Neural progenitor cell (in vitro differentiated cells): ENCODE results near the gene HIPK2. TPM values are rescaled to one million over a fixed set of nuclear protein-coding genes. Genes with fewer than 3 reads are reported as not detected.

ENCODE experiments used
- DNase-seq: peaks from one replicate; pipeline ENCODE4 v3.0.0-alpha.2; 2016; ENCODE audit warnings: low spot score
- H2AFZ ChIP-seq: fragments of 200-600 bp; sonication (generic); replicated peaks from 2 replicates; pipeline ENCODE4 v1.6.1; 2016; ENCODE audit warnings: antibody characterized with exemption
- H3F3A ChIP-seq: fragments of 200-600 bp; sonication (generic); 2 replicates; pipeline ENCODE4 v1.6.1; 2016; ENCODE audit warnings: antibody characterized with exemption, low read depth
- H3K27ac ChIP-seq: fragments of 200-600 bp; sonication (generic); 2 replicates; pipeline ENCODE4 v1.5.1; 2016; ENCODE audit warnings: mild to moderate bottlenecking
- H3K27me3 ChIP-seq: fragments of 200-600 bp; sonication (generic); 2 replicates; pipeline ENCODE4 v1.6.1; 2016; ENCODE audit warnings: mild to moderate bottlenecking, moderate library complexity
- H3K36me3 ChIP-seq: fragments of 200-600 bp; sonication (generic); 2 replicates; pipeline ENCODE4 v1.5.1; 2016
- H3K4me1 ChIP-seq: fragments of 200-600 bp; sonication (generic); 2 replicates; pipeline ENCODE4 v1.6.1; 2016; ENCODE audit warnings: mixed run types
- H3K4me2 ChIP-seq: fragments of 200-600 bp; sonication (generic); 2 replicates; pipeline ENCODE4 v1.6.1; 2016
- H3K4me3 ChIP-seq: fragments of 200-600 bp; sonication (generic); 2 replicates; pipeline ENCODE4 v1.5.1; 2016
- H3K79me2 ChIP-seq: fragments of 200-600 bp; sonication (generic); 2 replicates; pipeline ENCODE4 v1.6.1; 2016; ENCODE audit warnings: low read depth
- H3K9ac ChIP-seq: fragments of 200-600 bp; sonication (generic); 2 replicates; pipeline ENCODE4 v1.6.1; 2016
- H3K9me3 ChIP-seq: fragments of 200-600 bp; sonication (generic); 2 replicates; pipeline ENCODE4 v1.5.1; 2016; ENCODE audit warnings: low read depth
- H4K20me1 ChIP-seq: fragments of 200-600 bp; sonication (generic); 2 replicates; pipeline ENCODE4 v1.6.1; 2016; ENCODE audit warnings: low read depth
- H3K27ac Mint-ChIP-seq: 3 replicates; pipeline ENCODE4 v1.8.0; 2021; ENCODE audit warnings: mixed read lengths
- H3K27me3 Mint-ChIP-seq: 2 replicates; pipeline ENCODE4 v1.8.0; 2022; ENCODE audit warnings: low read depth, mild to moderate bottlenecking, inconsistent platforms, moderate library complexity, mixed read lengths; ENCODE audit not compliant: insufficient read depth
- H3K36me3 Mint-ChIP-seq: 3 replicates; pipeline ENCODE4 v1.8.0; 2021; ENCODE audit warnings: mixed read lengths
- H3K4me1 Mint-ChIP-seq: 3 replicates; pipeline ENCODE4 v1.8.0; 2021; ENCODE audit warnings: mixed read lengths
- H3K4me3 Mint-ChIP-seq: 3 replicates; pipeline ENCODE4 v1.8.0; 2021; ENCODE audit warnings: mild to moderate bottlenecking, moderate library complexity, mixed read lengths
- H3K9me3 Mint-ChIP-seq: 3 replicates; pipeline ENCODE4 v1.8.0; 2020; ENCODE audit warnings: mixed read lengths
- EZH2 ChIP-seq: fragments of 200-600 bp; sonication (generic); IDR thresholded peaks from 2 replicates; pipeline ENCODE4 v1.6.1; 2017; ENCODE audit warnings: antibody characterized with exemption, mild to moderate bottlenecking, moderate library complexity
- EZH2phosphoT487 ChIP-seq: fragments of 200-600 bp; sonication (generic); IDR thresholded peaks from 2 replicates; pipeline ENCODE4 v1.6.1; 2017; ENCODE audit warnings: antibody characterized with exemption
- total RNA-seq: library from RNA; depleted of rRNA; stranded (reverse); fragments of >200 nt; gene quantifications from 2 replicates; pipeline ENCODE4 v1.2.3, GENCODE V29; 2015; ENCODE audit warnings: low replicate concordance
- TF ChIP-seq, protein P1 (sequence below): fragments of 200-600 bp; sonication (generic); IDR thresholded peaks from 2 replicates; pipeline ENCODE4 v1.5.1; 2017; ENCODE audit warnings: antibody characterized with exemption, mild to moderate bottlenecking

Gene HIPK2
- total RNA-seq, 1 donor from 2014 or later: 12.8 TPM

DNA sequence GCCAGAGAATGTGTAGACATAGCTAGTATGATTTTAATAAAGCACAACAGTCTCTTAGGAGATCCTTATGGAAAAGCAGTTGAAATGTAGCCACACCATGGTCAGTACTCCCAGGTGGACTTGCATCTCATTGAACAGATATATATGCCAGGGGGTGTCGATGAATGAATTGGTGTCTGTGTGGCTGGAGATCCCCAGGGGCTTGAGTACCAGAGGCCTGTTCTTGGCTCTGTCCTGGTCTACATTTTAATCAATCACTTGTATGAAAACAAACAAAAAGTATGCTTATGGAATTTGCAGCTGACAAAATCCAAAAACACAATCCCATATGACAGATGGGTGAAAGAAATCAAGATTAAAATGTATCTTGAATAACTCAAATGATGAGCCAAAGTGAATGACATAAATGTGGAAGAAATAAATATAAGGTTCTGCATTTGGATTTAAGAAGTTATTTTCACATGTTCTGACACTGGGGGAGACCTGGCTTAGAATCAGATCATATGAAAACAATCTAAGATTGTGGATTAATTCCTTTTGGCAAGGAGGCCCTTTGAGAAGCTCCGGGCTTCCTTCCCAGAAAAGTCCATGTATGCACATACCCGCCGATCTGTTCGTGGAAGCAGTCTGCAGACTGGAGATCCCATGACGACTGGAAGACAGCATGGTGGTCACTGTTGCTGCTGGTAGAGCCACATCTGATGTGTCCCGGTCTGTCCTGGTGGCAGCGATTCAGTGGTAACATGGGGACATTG is 238.7 kb downstream of the HIPK2 start:
- Mint-ChIP-seq H3K36me3 (no peaks in the 10 kb centered on the region), H3K27ac (no peak overlapping the region)
- TF ChIP-seq, protein P1, sequence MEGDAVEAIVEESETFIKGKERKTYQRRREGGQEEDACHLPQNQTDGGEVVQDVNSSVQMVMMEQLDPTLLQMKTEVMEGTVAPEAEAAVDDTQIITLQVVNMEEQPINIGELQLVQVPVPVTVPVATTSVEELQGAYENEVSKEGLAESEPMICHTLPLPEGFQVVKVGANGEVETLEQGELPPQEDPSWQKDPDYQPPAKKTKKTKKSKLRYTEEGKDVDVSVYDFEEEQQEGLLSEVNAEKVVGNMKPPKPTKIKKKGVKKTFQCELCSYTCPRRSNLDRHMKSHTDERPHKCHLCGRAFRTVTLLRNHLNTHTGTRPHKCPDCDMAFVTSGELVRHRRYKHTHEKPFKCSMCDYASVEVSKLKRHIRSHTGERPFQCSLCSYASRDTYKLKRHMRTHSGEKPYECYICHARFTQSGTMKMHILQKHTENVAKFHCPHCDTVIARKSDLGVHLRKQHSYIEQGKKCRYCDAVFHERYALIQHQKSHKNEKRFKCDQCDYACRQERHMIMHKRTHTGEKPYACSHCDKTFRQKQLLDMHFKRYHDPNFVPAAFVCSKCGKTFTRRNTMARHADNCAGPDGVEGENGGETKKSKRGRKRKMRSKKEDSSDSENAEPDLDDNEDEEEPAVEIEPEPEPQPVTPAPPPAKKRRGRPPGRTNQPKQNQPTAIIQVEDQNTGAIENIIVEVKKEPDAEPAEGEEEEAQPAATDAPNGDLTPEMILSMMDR: no peak
- TF ChIP-seq EZH2 (no peak), EZH2phosphoT487 (no peak)

DNA sequence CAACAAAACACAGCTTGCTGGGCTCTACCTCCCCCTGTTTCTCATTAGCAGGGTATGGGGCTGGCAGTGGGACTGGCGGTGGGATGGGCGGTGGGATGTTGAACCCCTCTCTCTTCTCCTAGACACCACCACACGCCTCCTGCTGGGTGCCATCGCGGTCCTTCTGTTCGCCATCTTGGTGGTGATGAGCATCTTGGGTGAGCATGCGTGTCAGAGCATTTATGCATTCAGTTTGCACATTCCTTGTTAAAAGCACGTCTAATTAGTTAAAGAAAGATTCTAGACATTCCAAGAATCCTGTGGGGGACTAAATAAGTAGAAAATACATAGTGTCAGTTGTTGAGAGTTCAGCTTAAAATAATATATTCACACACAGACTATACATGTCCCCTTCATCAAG is 241.6 kb downstream of the HIPK2 start:
- Mint-ChIP-seq H3K27me3 (no peaks in the 10 kb centered on the region), H3K9me3 (no peaks in the 10 kb centered on the region), H3K4me1 (peaks cover 4% of the 10 kb centered on the region), H3K27ac (no peak overlapping the region), H3K4me3 (no peak overlapping the region), H3K36me3 (no peaks in the 10 kb centered on the region)
- Histone ChIP-seq H3K27me3 (no peaks in the 10 kb centered on the region), H3K36me3 (no peaks in the 10 kb centered on the region), H2AFZ (no peak overlapping the region), H3K9me3 (no peaks in the 10 kb centered on the region), H3K27ac (no peak overlapping the region), H3K4me3 (no peak overlapping the region), H3K4me1 (no peaks in the 10 kb centered on the region), H3K79me2 (no peaks in the 10 kb centered on the region), H3K4me2 (no peak overlapping the region), H4K20me1 (no peaks in the 10 kb centered on the region), H3K9ac (no peak overlapping the region), H3F3A (no peaks in the 10 kb centered on the region)
- TF ChIP-seq EZH2phosphoT487: no peak
- no peak for TF ChIP-seq EZH2
- TF ChIP-seq, protein P1: no peak
- DNase-seq: no peak

More for the DNA sequence above, 238.7 kb downstream of the HIPK2 start:
- Mint-ChIP-seq H3K27me3 (no peaks in the 10 kb centered on the region), H3K4me1 (peaks cover 20% of the 10 kb centered on the region), H3K4me3 (no peak overlapping the region), H3K9me3 (no peaks in the 10 kb centered on the region)
- H3K79me2 ChIP-seq: no peaks in the 10 kb centered on the region
- H3K9ac ChIP-seq: no peak overlapping the region
- H3F3A ChIP-seq: peaks cover 9% of the 10 kb centered on the region
- H3K4me2 ChIP-seq: no peak overlapping the region
- H3K27me3 ChIP-seq: no peaks in the 10 kb centered on the region
- H3K9me3 ChIP-seq: no peaks in the 10 kb centered on the region
- no peaks in the 10 kb centered on the region for H3K36me3 ChIP-seq
- no peak overlapping the region for H2AFZ ChIP-seq
- H3K4me1 ChIP-seq: peaks cover 11% of the 10 kb centered on the region
- no peaks in the 10 kb centered on the region for H4K20me1 ChIP-seq
- no peak overlapping the region for H3K27ac ChIP-seq
- DNase-seq: no peak
- H3K4me3 ChIP-seq: no peak overlapping the region

DNA sequence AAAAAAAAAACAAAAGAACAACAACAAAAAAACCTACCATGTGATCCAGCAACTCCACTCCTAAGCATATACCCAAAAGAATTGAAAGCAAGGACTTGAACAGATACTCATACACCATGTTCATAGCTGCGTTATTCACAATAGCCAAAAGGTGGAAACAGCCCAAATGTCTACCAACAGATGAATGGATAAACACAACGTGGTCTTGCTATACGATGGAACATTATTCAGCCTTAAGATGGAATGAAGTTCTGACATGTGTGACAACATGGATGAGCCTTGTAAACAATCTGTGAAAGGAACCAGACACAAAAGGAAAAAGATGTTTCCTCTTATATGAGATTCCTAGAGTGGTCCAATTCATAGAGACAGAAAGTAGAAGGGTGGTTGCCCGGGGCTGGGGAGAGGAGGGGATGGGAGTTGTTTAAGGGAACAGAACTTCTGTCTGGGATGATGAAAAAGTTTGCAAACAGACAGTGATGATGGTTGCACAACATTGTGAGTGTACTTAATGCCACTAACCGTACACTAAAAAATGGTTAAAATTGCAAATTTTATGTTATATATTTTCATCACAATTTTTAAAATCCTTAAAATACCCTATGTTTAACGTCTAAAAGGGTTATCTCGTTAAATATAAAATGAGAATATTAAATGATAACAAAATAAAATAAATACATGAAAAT is 242.7 kb downstream of the HIPK2 start:
- Histone ChIP-seq H3K4me3 (no peak overlapping the region), H3K4me1 (peaks cover 4% of the 10 kb centered on the region), H3K27me3 (no peaks in the 10 kb centered on the region), H3F3A (no peaks in the 10 kb centered on the region), H3K27ac (no peak overlapping the region), H2AFZ (no peak overlapping the region), H4K20me1 (no peaks in the 10 kb centered on the region), H3K9ac (no peak overlapping the region), H3K9me3 (no peaks in the 10 kb centered on the region), H3K4me2 (no peak overlapping the region), H3K79me2 (no peaks in the 10 kb centered on the region), H3K36me3 (no peaks in the 10 kb centered on the region)
- peaks cover 2% of the 10 kb centered on the region for H3K27me3 Mint-ChIP-seq
- TF ChIP-seq, protein P1: no peak
- TF ChIP-seq EZH2phosphoT487: no peak
- TF ChIP-seq EZH2: no peak
- no peak for DNase-seq
- H3K36me3 Mint-ChIP-seq: no peaks in the 10 kb centered on the region
- peaks cover 3% of the 10 kb centered on the region for H3K4me1 Mint-ChIP-seq
- no peak overlapping the region for H3K27ac Mint-ChIP-seq
- H3K9me3 Mint-ChIP-seq: no peaks in the 10 kb centered on the region
- H3K4me3 Mint-ChIP-seq: no peak overlapping the region
